ENCODE data around the gene TGM1. TPM values are rescaled to one million over a fixed set of nuclear protein-coding genes. Genes with fewer than 3 reads are reported as not detected.

TGM1 gene
- polyA plus RNA-seq, 1 of the 3 experiments (the other 2 are of a cell fraction), result 2.7 TPM

DNA sequence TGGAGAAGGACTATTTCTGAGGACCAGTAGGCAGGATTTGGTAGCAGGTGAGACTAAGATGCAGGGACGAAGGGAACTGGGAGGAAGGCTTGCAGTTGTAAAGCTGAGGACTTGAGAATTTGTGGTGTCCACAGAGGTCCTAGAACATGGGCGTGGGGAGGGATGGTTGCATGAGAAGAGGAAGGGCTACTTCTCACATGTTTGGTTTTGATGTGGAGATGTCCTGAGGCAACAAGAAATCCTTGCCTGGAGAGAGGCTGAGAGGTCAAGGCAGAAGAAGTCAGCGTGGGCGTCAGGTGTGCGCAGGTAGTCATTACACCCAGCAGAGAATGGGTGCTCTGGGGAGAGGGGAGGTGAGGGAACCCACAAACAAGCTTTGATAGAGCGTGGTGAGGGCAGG is 14.1 kb upstream of the TGM1 start:
- Histone ChIP-seq H3K4me1 (ENCODE audit: control insufficient read depth in 1 of 2, insufficient read depth in 2 of 2, low read depth in 1 of 2, low read length in 1 of 2) (peaks cover 2 to 12% of the 10 kb centered on the region in 2 experiments; a peak in 2 of 4 replicates), H3K27ac (ENCODE audit: low read depth in 2 of 2, low read length in 1 of 2) (no peak overlapping the region), H3K9me2 (no peaks in the 10 kb centered on the region), H3K9ac (no peak overlapping the region), H3K36me3 (replicated peaks in 1 of 2; ENCODE audit: control insufficient read depth in 1 of 2, insufficient read depth in 2 of 2, low read length in 1 of 2) (no peaks in the 10 kb centered on the region), H3K4me2 (no peak overlapping the region), H3K9me3 (no peaks in the 10 kb centered on the region), H3K79me2 (ENCODE audit: insufficient read depth) (no peaks in the 10 kb centered on the region), H2AFZ (ENCODE audit: low read depth) (no peak overlapping the region), H3K27me3 (ENCODE audit: insufficient read depth) (no peaks in the 10 kb centered on the region), H4K20me1 (ENCODE audit: insufficient read depth) (no peaks in the 10 kb centered on the region), H3K4me3 (ENCODE audit: low read depth in 2 of 2, low read length in 1 of 2) (no peak overlapping the region), H3F3A (replicated peaks; ENCODE audit: insufficient read depth) (no peaks in the 10 kb centered on the region)
- no peak for DNase-seq
- ChIA-PET CTCF (interaction anchor here (0.8 to 8.9 kb wide), 3 partner anchors 21 to 154 kb away, joined by 3 to 87 read pairs (median 5); partner anchors contain the start of genes CIDEB, DHRS1 and NOP9), POLR2A (no interaction called here)
- WGBS (ENCODE audit: low lambda C conversion rate), result 91% methylated on average over 6 of the region's 6 CpGs
- TF ChIP-seq SMC3 (IDR thresholded peaks at IDR 0.05; ENCODE audit: low read depth, low read length) (no peak), CTCF (IDR thresholded peaks at IDR 0.05) (no peak), FOXM1 (IDR thresholded peaks at IDR 0.05; ENCODE audit: low read depth) (no peak), RAD21 (IDR thresholded peaks at IDR 0.05; ENCODE audit: low read length) (no peak), FOSL2 (IDR thresholded peaks at IDR 0.05; ENCODE audit: borderline replicate concordance, low read depth) (no peak), TAF1 (IDR thresholded peaks at IDR 0.05; ENCODE audit: borderline replicate concordance, low read depth, low read length) (no peak)

GRCh38 chr14:24274101-24274543 is 11.1 kb upstream of the TGM1 start:
- no peak for DNase-seq
- no peak overlapping the region for H3K9ac ChIP-seq
- peaks cover 6 to 12% of the 10 kb centered on the region in 2 experiments; a peak in 2 of 4 replicates for H3K4me1 ChIP-seq (ENCODE audit: control insufficient read depth in 1 of 2, insufficient read depth in 2 of 2, low read depth in 1 of 2, low read length in 1 of 2)
- H3K9me2 ChIP-seq, result no peaks in the 10 kb centered on the region
- peaks cover 0 to 3% of the 10 kb centered on the region in 2 experiments for H3K36me3 ChIP-seq (replicated peaks in 1 of 2; ENCODE audit: control insufficient read depth in 1 of 2, insufficient read depth in 2 of 2, low read length in 1 of 2)
- no peaks in the 10 kb centered on the region for H3K9me3 ChIP-seq
- no peaks in the 10 kb centered on the region for H3K27me3 ChIP-seq (ENCODE audit: insufficient read depth)
- H3K4me3 ChIP-seq (ENCODE audit: low read depth in 2 of 2, low read length in 1 of 2), result no peak overlapping the region
- WGBS (ENCODE audit: low lambda C conversion rate), result 97% methylated on average over 3 of the region's 3 CpGs
- H3K4me2 ChIP-seq, result no peak overlapping the region
- no peaks in the 10 kb centered on the region for H4K20me1 ChIP-seq (ENCODE audit: insufficient read depth)
- TF ChIP-seq JUND (IDR thresholded peaks at IDR 0.05) (no peak), RAD21 (IDR thresholded peaks at IDR 0.05; ENCODE audit: low read length) (no peak), MAX (IDR thresholded peaks at IDR 0.05; ENCODE audit: low read depth) (no peak), ZBTB33 (IDR thresholded peaks at IDR 0.05; ENCODE audit: borderline replicate concordance, low read depth) (no peak), FOXJ3 (CRISPR knock-in tag; IDR thresholded peaks at IDR 0.05) (no peak), NFIC (IDR thresholded peaks at IDR 0.05; ENCODE audit: borderline replicate concordance) (no peak), TAF1 (IDR thresholded peaks at IDR 0.05; ENCODE audit: borderline replicate concordance, low read depth, low read length) (no peak), TEAD4 (IDR thresholded peaks at IDR 0.05; ENCODE audit: borderline replicate concordance, insufficient read depth) (no peak), TCF12 (IDR thresholded peaks at IDR 0.05) (no peak), EZH2phosphoT487 (IDR thresholded peaks at IDR 0.05; ENCODE audit: borderline replicate concordance, low read depth) (no peak), RXRA (IDR thresholded peaks at IDR 0.05; ENCODE audit: borderline replicate concordance, low read depth) (no peak)
- TF ChIP-seq, protein P1, sequence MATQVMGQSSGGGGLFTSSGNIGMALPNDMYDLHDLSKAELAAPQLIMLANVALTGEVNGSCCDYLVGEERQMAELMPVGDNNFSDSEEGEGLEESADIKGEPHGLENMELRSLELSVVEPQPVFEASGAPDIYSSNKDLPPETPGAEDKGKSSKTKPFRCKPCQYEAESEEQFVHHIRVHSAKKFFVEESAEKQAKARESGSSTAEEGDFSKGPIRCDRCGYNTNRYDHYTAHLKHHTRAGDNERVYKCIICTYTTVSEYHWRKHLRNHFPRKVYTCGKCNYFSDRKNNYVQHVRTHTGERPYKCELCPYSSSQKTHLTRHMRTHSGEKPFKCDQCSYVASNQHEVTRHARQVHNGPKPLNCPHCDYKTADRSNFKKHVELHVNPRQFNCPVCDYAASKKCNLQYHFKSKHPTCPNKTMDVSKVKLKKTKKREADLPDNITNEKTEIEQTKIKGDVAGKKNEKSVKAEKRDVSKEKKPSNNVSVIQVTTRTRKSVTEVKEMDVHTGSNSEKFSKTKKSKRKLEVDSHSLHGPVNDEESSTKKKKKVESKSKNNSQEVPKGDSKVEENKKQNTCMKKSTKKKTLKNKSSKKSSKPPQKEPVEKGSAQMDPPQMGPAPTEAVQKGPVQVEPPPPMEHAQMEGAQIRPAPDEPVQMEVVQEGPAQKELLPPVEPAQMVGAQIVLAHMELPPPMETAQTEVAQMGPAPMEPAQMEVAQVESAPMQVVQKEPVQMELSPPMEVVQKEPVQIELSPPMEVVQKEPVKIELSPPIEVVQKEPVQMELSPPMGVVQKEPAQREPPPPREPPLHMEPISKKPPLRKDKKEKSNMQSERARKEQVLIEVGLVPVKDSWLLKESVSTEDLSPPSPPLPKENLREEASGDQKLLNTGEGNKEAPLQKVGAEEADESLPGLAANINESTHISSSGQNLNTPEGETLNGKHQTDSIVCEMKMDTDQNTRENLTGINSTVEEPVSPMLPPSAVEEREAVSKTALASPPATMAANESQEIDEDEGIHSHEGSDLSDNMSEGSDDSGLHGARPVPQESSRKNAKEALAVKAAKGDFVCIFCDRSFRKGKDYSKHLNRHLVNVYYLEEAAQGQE (IDR thresholded peaks at IDR 0.05; ENCODE audit: low read depth, low read length), result no peak
- TF ChIP-seq, protein P2, sequence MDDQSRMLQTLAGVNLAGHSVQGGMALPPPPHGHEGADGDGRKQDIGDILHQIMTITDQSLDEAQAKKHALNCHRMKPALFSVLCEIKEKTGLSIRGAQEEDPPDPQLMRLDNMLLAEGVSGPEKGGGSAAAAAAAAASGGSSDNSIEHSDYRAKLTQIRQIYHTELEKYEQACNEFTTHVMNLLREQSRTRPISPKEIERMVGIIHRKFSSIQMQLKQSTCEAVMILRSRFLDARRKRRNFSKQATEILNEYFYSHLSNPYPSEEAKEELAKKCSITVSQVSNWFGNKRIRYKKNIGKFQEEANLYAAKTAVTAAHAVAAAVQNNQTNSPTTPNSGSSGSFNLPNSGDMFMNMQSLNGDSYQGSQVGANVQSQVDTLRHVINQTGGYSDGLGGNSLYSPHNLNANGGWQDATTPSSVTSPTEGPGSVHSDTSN (IDR thresholded peaks at IDR 0.05), result no peak
- H3K79me2 ChIP-seq (ENCODE audit: insufficient read depth), result no peaks in the 10 kb centered on the region; the same call in 1 of the 2 replicates
- H2AFZ ChIP-seq (ENCODE audit: low read depth), result no peak overlapping the region
- H3K27ac ChIP-seq (ENCODE audit: low read depth in 2 of 2, low read length in 1 of 2), result no peak overlapping the region
- POLR2A ChIA-PET, result interaction anchor here (0.6 kb wide), 1 partner anchor 35 kb away, joined by 5 read pairs; no protein-coding TSS in a partner anchor
- CTCF ChIA-PET, result interaction anchor here (1.0 to 3.0 kb wide), 3 partner anchors 22 to 31 kb away, joined by 6 to 14 read pairs (median 11); partner anchors contain the start of gene TINF2
- H3F3A ChIP-seq (replicated peaks; ENCODE audit: insufficient read depth), result no peaks in the 10 kb centered on the region

Measured in SK-N-SH (cell line).